HG03520 (cell line): Measurements from ENCODE around the gene ATP4B.

ENCODE experiments used
- ATAC-seq: cut with Tn5 transposase; IDR thresholded peaks from one replicate; pipeline ENCODE4 v1.9.1; 2021; ENCODE audit warnings: mild to moderate bottlenecking, moderate library complexity; ENCODE audit not compliant: unreplicated experiment

The ATP4B gene

DNA sequence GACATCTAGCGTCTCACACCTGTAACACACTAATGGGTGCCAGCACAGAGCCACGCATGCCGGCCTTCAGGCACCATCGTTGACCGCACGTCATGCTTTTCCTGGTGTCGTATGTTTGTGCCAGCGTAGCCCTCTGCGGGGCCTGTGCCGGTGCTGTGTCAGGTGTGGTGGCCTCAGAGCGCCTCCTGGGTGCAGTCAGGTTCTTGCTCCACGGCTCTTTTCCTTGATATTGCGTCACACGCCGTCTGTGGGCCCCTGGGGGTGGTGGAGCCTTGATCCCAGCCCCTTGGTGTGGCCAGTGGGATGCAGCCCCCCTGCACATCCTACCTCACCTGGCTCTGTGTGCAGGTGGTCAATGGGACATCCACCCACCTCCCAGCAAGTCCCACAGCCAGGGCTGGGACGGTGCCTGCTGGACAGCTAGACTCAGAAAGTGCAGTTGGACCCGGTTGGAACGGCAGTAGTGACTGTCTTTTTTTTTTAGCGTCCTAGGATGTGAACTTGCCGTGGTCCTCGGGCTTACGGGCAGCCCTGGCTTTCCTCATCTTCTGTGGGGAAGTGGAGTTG is 48.9 kb downstream of the ATP4B start:
- no peak for ATAC-seq

DNA sequence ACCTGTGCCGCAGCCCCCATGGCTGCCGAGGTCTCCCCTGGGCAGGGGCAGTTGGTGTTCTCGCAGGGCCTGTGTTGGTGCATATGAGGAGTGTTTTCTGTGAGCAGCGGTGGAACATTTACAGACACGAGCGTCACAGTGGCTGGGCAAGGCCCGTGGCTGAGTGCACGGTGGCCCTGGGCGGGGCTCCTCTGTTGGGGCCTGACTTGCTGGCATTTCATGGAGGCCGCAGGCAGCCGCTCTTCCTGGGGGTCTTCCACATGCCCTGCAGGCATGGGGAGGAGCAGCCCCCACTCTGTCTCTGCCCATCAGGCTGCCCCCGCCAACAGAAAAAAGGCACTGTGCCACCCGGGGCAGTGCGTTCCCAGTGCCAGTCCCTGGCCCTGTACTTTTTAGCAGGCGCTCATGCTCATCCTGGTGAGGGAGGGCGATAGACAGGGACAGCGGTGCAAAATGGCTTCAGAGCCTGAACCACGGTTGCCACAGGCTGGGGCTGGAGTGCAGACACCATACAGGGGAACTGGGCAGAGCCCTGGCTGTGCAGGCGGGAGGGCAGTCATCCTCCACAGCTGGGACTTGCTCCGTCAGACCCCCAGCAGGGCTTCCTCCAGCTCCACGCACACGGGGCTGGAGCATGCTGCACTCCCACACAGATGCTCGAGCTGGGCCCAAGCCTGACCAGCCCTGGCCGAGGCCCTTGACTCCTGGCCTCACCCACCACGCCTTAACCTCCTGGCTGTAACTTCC is 49.9 kb downstream of the ATP4B start:
- ATAC-seq, result no peak

DNA sequence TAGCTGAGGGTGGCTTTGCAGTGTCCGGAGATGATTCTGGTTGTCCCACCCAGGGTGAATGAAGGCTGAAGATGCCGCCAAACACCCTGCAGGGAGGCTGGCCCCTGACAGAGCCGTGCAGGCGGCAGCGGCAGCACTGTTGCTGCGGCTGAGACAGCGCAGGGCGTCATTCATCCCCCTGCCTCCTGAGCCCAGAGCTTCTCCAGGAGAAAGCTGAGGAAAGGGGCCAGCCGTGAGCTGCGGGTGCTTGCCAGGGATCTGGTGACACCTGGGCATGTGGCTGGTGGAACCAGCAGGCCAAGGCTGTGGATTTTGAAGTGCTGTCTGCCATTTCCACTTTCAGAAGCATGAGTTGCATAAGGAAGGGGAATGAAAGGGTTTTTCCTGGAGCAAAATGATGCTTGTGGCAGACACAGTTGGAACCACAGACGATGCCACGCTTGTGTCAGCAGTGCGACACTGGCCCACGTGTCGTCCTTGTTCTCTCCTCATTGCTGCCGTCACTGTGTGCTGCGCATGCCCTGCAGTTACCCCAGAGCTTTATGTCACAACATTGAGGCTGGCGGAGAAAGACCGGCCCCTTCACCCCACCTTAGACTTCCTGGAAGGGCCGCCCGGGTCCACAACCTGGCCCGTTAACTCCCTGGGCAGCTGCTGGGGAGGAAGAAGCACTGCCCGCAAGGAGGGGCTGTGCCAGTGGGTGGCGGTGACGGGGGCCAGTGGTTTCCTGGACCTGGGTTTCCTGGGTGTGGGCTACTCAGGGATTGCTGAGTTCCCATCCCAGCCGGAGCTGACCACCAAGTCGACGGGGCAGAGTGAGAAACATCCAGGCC is 50.7 kb downstream of the ATP4B start:
- ATAC-seq, result no peak

DNA sequence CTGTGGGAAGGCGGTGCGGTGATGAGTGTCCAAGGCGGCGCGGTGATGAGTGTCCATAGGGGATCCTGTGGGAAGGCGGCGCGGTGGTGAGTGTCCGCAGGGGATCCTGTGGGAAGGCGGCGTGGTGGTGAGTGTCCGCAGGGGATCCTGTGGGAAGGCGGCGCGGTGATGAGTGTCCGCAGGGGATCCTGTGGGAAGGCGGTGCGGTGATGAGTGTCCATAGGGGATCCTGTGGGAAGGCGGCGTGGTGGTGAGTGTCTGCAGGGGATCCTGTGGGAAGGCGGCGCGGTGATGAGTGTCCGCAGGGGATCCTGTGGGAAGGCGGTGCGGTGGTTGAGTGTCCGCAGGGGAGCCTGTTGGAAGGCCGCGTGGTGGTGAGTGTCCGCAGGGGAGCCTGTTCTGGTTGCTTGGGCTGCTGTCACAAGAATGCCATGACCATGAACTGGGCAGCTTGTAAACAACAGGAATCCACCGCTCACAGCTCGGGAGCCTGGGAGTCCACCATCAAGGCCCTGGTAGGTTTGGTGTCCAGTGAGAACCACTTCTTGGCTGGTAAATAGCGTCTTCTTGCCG is 52.0 kb downstream of the ATP4B start:
- ATAC-seq, result no peak

DNA sequence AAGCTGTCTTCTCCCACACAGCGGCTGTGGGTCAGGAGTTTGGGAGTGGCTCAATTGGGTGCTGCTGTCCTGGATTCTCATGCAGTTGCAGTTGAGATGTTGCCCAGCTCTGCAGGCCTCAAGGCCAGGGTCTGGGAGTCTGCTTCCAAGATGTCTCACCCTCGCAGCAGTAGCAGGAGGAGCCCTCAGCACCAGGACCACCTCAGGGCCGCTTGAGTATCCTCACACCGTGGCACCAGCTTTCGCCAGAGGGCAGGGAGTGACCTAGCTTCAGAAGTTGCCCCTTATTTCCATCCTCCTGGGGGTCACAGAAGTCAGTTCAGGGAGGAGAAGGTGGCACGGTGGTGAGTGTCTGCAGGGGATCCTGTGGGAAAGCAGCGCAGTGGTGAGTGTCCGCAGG is 52.5 kb downstream of the ATP4B start:
- no peak for ATAC-seq

DNA sequence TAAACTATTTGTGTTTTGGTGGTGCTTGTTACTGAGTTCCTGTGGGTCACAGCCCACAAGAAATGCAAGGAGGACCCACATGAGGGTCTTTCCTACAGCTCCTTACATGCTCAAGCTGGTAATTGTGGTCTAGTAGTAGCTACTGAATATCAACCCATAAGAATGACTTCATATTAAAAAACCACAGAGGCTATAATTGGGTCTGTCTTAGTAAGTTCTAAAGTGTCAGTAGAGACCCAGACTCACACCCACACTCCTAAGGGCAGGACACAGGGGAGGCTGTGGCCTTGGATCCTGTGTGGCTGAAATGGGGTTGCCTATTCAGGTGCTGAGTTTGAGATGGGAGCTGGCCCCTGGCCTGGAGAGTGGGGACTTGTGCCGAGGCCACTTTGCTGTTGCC is 53.8 kb downstream of the ATP4B start:
- ATAC-seq, result no peak

DNA sequence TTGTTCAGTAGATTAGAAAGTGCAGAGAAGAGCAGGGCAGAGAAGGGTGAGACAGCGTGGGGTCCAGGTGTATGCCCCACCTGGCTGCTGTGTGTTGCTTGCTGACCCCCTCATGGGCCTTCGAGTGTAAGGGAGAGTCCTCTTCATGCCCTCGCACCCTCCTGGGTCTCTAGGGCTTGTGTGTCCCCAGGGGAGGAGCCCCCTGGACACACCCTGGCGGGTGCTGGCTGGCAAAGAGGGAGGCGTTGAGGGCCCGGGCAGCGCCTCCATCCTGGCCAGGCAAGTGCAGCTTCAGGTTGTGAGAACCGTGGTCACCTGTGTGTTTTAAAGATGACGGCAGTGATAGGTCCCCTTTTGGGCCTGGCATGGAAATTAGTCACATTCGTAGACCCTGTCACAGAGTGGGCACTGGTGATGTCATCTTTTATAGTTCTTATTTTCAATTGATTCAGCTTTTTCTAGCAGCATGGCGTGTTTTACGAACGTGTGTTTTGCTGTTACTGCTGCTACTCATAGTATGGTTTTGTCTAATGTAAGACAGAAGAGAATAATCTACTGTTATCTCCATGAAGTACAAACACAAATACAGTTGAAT is 54.8 kb downstream of the ATP4B start:
- no peak for ATAC-seq

DNA sequence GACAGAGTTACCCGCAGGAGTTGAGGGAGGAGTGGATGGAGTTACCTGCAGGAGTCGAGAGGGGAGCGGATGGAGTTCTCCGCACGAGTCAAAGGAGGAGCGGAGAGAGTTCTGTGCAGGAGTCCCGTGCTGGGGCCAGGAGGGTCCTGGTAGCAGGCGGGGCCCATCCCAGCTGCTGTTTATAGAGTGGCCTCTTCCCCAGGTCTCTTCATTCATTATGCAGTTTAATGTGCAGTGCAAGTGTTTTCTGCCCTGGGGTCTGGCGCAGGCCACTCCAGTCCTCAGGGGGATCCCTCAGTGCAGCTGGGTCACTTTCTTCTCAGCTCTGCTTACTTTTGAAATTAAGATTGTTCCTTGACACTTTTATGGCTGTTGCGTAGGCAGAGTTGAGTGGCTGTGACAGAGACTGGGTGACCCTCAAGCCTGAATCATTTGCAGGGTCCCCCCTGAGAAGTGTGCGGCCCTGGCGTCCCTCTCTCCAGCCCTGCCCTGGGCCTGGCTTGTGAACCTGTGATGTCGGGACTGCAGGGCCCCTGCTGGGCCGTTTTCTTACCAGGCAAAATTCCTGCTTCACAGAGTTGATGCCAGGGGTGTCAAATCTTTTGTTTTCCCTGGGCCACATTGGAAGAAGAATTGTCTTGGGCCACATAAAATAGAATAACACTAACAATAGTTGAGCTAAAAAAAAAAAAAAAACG is 55.6 kb downstream of the ATP4B start:
- ATAC-seq, result no peak

DNA sequence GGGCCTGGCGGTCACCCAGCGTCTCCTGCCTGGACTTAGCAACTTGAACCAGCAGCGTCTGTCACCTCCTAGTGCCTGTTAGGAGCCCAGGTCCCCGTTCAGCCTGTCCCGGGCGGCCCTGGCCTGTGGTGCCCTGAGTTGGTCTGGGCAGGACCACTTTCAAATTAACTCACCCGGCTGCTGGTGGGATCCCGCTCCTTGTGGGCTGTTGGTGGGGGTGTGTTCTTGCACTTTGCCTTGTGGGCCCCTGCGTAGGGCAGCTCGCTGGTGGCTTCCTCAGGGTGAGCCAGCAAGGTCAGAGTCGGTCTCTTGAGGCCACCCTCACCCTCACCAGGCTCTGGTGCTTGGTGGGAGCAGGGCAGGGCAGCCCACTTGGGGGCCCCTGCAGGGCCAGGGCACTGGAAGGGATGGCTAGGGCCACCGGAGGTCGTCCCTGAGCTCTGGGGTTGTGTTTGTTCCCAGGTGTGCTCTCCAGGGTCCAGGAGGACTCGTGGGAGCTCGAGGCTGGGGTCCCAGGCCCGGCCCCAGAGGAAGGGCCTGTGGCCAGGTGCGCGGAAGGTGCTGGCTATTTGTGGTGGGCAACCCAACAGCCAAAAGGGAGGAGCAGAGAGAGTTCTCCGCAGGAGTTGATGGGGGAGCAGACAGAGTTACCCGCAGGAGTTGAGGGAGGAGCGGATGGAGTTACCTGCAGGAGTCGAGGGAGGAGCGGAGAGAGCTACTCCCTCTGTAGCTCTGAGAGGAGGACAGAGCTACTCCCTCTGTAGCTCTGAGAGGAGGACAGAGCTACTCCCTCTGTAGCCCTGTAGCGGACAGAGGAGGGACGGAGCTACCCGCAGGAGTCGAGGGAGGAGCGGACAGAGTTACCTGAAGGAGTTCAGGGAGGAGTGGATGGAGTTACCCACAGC is 56.6 kb downstream of the ATP4B start:
- ATAC-seq, result no peak

DNA sequence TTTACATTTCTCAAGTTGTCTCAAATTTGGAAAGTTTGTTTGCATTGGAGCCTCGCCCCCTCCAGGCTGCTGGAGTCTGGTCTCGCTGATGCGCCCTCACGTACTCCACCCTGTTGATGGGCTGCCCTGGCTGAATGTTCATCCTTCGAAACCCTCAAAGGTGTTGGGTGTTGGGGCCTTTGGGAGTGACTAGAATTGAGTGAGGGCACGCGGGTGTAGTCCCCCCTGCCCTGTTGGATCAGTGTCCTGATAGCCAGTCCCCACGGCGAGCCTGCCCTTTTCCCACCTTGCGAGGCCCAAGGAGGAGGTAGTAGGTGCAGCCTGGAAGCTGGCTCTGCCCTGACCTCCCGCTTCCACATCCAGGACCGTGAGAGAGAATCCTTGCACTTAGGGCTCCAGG is 58.6 kb downstream of the ATP4B start:
- no peak for ATAC-seq
